ENCODE results near the gene ATP6V0A4.

GRCh38 chr7:138720286-138720685 lies 77.7 kb downstream of the ATP6V0A4 start:
- TF ChIP-seq, protein P1, sequence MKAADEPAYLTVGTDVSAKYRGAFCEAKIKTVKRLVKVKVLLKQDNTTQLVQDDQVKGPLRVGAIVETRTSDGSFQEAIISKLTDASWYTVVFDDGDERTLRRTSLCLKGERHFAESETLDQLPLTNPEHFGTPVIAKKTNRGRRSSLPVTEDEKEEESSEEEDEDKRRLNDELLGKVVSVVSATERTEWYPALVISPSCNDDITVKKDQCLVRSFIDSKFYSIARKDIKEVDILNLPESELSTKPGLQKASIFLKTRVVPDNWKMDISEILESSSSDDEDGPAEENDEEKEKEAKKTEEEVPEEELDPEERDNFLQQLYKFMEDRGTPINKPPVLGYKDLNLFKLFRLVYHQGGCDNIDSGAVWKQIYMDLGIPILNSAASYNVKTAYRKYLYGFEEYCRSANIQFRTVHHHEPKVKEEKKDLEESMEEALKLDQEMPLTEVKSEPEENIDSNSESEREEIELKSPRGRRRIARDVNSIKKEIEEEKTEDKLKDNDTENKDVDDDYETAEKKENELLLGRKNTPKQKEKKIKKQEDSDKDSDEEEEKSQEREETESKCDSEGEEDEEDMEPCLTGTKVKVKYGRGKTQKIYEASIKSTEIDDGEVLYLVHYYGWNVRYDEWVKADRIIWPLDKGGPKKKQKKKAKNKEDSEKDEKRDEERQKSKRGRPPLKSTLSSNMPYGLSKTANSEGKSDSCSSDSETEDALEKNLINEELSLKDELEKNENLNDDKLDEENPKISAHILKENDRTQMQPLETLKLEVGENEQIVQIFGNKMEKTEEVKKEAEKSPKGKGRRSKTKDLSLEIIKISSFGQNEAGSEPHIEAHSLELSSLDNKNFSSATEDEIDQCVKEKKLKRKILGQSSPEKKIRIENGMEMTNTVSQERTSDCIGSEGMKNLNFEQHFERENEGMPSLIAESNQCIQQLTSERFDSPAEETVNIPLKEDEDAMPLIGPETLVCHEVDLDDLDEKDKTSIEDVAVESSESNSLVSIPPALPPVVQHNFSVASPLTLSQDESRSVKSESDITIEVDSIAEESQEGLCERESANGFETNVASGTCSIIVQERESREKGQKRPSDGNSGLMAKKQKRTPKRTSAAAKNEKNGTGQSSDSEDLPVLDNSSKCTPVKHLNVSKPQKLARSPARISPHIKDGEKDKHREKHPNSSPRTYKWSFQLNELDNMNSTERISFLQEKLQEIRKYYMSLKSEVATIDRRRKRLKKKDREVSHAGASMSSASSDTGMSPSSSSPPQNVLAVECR (CRISPR knock-in tag; IDR thresholded peaks at IDR 0.05; ENCODE audit: borderline replicate concordance) = no peak
- TF ChIP-seq, protein P2, sequence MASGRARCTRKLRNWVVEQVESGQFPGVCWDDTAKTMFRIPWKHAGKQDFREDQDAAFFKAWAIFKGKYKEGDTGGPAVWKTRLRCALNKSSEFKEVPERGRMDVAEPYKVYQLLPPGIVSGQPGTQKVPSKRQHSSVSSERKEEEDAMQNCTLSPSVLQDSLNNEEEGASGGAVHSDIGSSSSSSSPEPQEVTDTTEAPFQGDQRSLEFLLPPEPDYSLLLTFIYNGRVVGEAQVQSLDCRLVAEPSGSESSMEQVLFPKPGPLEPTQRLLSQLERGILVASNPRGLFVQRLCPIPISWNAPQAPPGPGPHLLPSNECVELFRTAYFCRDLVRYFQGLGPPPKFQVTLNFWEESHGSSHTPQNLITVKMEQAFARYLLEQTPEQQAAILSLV (CRISPR knock-in tag; IDR thresholded peaks at IDR 0.05; ENCODE audit: borderline replicate concordance) = no peak
- TF ChIP-seq, protein P3, sequence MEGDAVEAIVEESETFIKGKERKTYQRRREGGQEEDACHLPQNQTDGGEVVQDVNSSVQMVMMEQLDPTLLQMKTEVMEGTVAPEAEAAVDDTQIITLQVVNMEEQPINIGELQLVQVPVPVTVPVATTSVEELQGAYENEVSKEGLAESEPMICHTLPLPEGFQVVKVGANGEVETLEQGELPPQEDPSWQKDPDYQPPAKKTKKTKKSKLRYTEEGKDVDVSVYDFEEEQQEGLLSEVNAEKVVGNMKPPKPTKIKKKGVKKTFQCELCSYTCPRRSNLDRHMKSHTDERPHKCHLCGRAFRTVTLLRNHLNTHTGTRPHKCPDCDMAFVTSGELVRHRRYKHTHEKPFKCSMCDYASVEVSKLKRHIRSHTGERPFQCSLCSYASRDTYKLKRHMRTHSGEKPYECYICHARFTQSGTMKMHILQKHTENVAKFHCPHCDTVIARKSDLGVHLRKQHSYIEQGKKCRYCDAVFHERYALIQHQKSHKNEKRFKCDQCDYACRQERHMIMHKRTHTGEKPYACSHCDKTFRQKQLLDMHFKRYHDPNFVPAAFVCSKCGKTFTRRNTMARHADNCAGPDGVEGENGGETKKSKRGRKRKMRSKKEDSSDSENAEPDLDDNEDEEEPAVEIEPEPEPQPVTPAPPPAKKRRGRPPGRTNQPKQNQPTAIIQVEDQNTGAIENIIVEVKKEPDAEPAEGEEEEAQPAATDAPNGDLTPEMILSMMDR (CRISPR knock-in tag; IDR thresholded peaks at IDR 0.05) = no peak
- TF ChIP-seq IRF1 (CRISPR knock-in tag; IDR thresholded peaks at IDR 0.05; ENCODE audit: low read depth) (no peak), ARNT (IDR thresholded peaks at IDR 0.05) (no peak), CEBPB (IDR thresholded peaks at IDR 0.05; ENCODE audit: borderline replicate concordance, low read depth, low read length) (no peak)

Data from HepG2 (cell line).